HCT116 (cell line): ENCODE data around the gene TMEM35A. TPM values are rescaled to one million over a fixed set of nuclear protein-coding genes. Genes with fewer than 3 reads are reported as not detected.

Experiments
- ATAC-seq: fragments of 200-7000 bp; cut with Tn5 transposase; 2 replicates; pipeline ENCODE4 v1.9.1; 2020; ENCODE audit warnings: mild to moderate bottlenecking, moderate library complexity
- BruUV-seq: library from RNA; stranded (reverse); fragments of 400-500 nt; replicated peaks from 2 replicates; lab custom pipeline; 2021; lab: Mats Ljungman, UMichigan
- CTCF ChIA-PET: fragments of 300-600 bp; sonication (Branson Sonifier 250); formaldehyde crosslinking; loops from one replicate; lab custom pipeline; 2021; ENCODE audit warnings: antibody characterized with exemption; lab: Charles Lee
- POLR2A ChIA-PET: fragments of 300-600, 350-600 bp; sonication (Branson Sonifier 250); formaldehyde crosslinking; loops from one replicate; lab custom pipeline; 2021; ENCODE audit warnings: antibody characterized with exemption; lab: Charles Lee
- RAD21 ChIA-PET, 2 experiments: fragments of 300-600 bp; sonication (Branson Sonifier 250); formaldehyde crosslinking; loops; one replicate each; lab custom pipeline; 2023; ENCODE audit warnings: low total read pairs in 2 of 2; ENCODE audit not compliant: uncharacterized antibody in 2 of 2, unreplicated experiment in 2 of 2, low non-redundant PET in 1 of 2; lab: Charles Lee
- DNase-seq: peaks from one replicate; pipeline ENCODE4 v3.0.0-alpha.2; 2010; ENCODE audit warnings: low read depth, low spot score
- H2AFZ ChIP-seq: fragments of 200-600 bp; shearing (Covaris generic), sonication (generic); 2 replicates; pipeline ENCODE4 v1.6.1; 2017; ENCODE audit warnings: low read depth, mixed run types, mixed read lengths, antibody characterized with exemption, low read length; ENCODE audit not compliant: poor library complexity, severe bottlenecking
- H3K27ac ChIP-seq: 2 replicates; pipeline ENCODE4 v1.5.1; 2012; ENCODE audit warnings: low read depth, low read length
- H3K27me3 ChIP-seq: fragments of 200-600 bp; sonication (generic); 2 replicates; pipeline ENCODE4 v1.6.1; 2016; ENCODE audit warnings: mixed run types, low read length, mixed read lengths; ENCODE audit not compliant: insufficient read depth
- H3K36me3 ChIP-seq, 2 experiments: fragments of 200-500 bp in 1 of 2; fragments of 200-600 bp in 1 of 2; sonication (Bioruptor generic) in 1 of 2; sonication (generic) in 1 of 2; 2 replicates each; pipeline versions ENCODE4 v1.5.1 to v1.6.1; 2014 to 2016; ENCODE audit warnings: low read length in 2 of 2, inconsistent platforms in 1 of 2, mixed read lengths in 1 of 2, mixed run types in 1 of 2; ENCODE audit not compliant: insufficient read depth in 2 of 2, control insufficient read depth in 1 of 2
- H3K4me1 ChIP-seq, 2 experiments: fragments of 200-600 bp in 1 of 2; sonication (generic) in 1 of 2; 2 replicates each; pipeline versions ENCODE4 v1.5.1 to v1.6.1; 2012 to 2017; ENCODE audit warnings: low read length in 2 of 2, inconsistent platforms in 1 of 2, mild to moderate bottlenecking in 1 of 2, mixed read lengths in 1 of 2, mixed run types in 1 of 2, moderate library complexity in 1 of 2; ENCODE audit not compliant: insufficient read depth in 2 of 2, control insufficient read depth in 1 of 2
- H3K4me2 ChIP-seq: fragments of 200-600 bp; sonication (generic); 2 replicates; pipeline ENCODE4 v1.6.1; 2017; ENCODE audit warnings: mixed run types, low read length, mixed read lengths
- H3K4me3 ChIP-seq, 2 experiments: fragments of 200-600 bp in 1 of 2; sonication (generic) in 1 of 2; replicated peaks in 1 of 2; 2 replicates each; pipeline ENCODE4 v1.5.1; 2011 to 2016; ENCODE audit warnings: low read length in 2 of 2, control low read depth in 1 of 2, low read depth in 1 of 2, mild to moderate bottlenecking in 1 of 2, mixed read lengths in 1 of 2, mixed run types in 1 of 2
- H3K79me2 ChIP-seq: fragments of 200-600 bp; sonication (generic); 2 replicates; pipeline ENCODE4 v1.6.1; 2017; ENCODE audit warnings: mild to moderate bottlenecking, mixed run types, low read length, moderate library complexity, mixed read lengths; ENCODE audit not compliant: insufficient read depth
- H3K9ac ChIP-seq: fragments of 200-600 bp; sonication (generic); 2 replicates; pipeline ENCODE4 v1.6.1; 2016; ENCODE audit warnings: low read length, mixed read lengths
- H3K9me2 ChIP-seq: fragments of 200-600 bp; sonication (generic), shearing (Covaris generic); 2 replicates; pipeline ENCODE4 v1.6.1; 2017; ENCODE audit warnings: mixed run types, mild to moderate bottlenecking, moderate library complexity; ENCODE audit not compliant: insufficient read depth
- H3K9me3 ChIP-seq, 2 experiments: fragments of 200-500 bp in 1 of 2; fragments of 200-600 bp in 1 of 2; sonication (Bioruptor generic) in 1 of 2; sonication (generic) in 1 of 2; 2 replicates each; pipeline ENCODE4 v1.6.1; 2014 to 2017; ENCODE audit warnings: low read length in 2 of 2, mixed read lengths in 2 of 2, inconsistent platforms in 1 of 2, low read depth in 1 of 2, mild to moderate bottlenecking in 1 of 2, mixed run types in 1 of 2, moderate library complexity in 1 of 2; ENCODE audit not compliant: control insufficient read depth in 1 of 2, insufficient read depth in 1 of 2
- H4K20me1 ChIP-seq: fragments of 200-600 bp; sonication (generic), shearing (Covaris generic); 2 replicates; pipeline ENCODE4 v1.6.1; 2017; ENCODE audit warnings: mixed run types, mild to moderate bottlenecking, moderate library complexity; ENCODE audit not compliant: insufficient read depth
- EGR1 ChIP-seq: IDR thresholded peaks from 2 replicates; pipeline ENCODE4 v1.6.1; 2012; ENCODE audit warnings: low read depth
- JUND ChIP-seq: IDR thresholded peaks from 2 replicates; pipeline ENCODE4 v1.6.1; 2012
- MAX ChIP-seq: IDR thresholded peaks from 2 replicates; pipeline ENCODE4 v1.6.1; 2012
- SP1 ChIP-seq: IDR thresholded peaks from 2 replicates; pipeline ENCODE4 v1.6.1; 2012; ENCODE audit warnings: low read depth
- intact Hi-C: fragments of 100-400 bp; cut with micrococcal nuclease; formaldehyde crosslinking; loops from 2 replicates; pipeline ENCODE4 v1.10.0; 2022
- total RNA-seq: library from RNA; stranded (reverse); gene quantifications from one replicate; pipeline ENCODE4 v1.2.1, GENCODE V29; 2021; ENCODE audit not compliant: unreplicated experiment

TMEM35A gene
- total RNA-seq, 1 experiment from 2014 or later, result not detected

GRCh38 chrX:101081231-101081630 is 2.6 kb downstream of the TMEM35A start:
- H3K79me2 ChIP-seq, result no peaks in the 10 kb centered on the region
- no peak overlapping the region for H3K4me3 ChIP-seq
- BruUV-seq, result no TSS peak
- H3K4me2 ChIP-seq, result no peak overlapping the region
- no peak overlapping the region for H3K9ac ChIP-seq
- no peaks in the 10 kb centered on the region for H3K9me2 ChIP-seq
- H3K36me3 ChIP-seq, result no peaks in the 10 kb centered on the region
- POLR2A ChIA-PET, result no interaction called here
- ATAC-seq, result no peak
- no peaks in the 10 kb centered on the region for H3K9me3 ChIP-seq
- no peaks in the 10 kb centered on the region for H3K27me3 ChIP-seq
- H3K4me1 ChIP-seq, result no peaks in the 10 kb centered on the region
- H3K27ac ChIP-seq, result no peak overlapping the region
- TF ChIP-seq JUND, result no peak
- TF ChIP-seq EGR1, result no peak
- TF ChIP-seq, all 23 proteins: peak for 0
- RAD21 ChIA-PET, result no interaction called here
- Histone ChIP-seq H2AFZ (no peak overlapping the region), H4K20me1 (no peaks in the 10 kb centered on the region)
- no peak for DNase-seq
- intact Hi-C loops, result no loop called here
- CTCF ChIA-PET, result no interaction called here

- H3K36me3 ChIP-seq, result no peaks in the 10 kb centered on the region
- ChIA-PET CTCF (no interaction called here), RAD21 (no interaction called here), POLR2A (interaction anchor here (0.7 kb wide), 1 partner anchor 866 kb away, joined by 3 read pairs; no protein-coding TSS in a partner anchor)
- no peaks in the 10 kb centered on the region for H3K9me2 ChIP-seq
- no peaks in the 10 kb centered on the region for H3K4me1 ChIP-seq
- BruUV-seq, result no TSS peak
- H3K4me2 ChIP-seq, result no peak overlapping the region
- H3K9me3 ChIP-seq, result no peaks in the 10 kb centered on the region
- no peaks in the 10 kb centered on the region for H3K27me3 ChIP-seq
- H3K4me3 ChIP-seq, result no peak overlapping the region
- DNase-seq (no peak), ATAC-seq (no peak)
- peak overlapping the region; percentile 9 for H2AFZ ChIP-seq
- intact Hi-C loops, result no loop called here
- no peaks in the 10 kb centered on the region for H3K79me2 ChIP-seq
- TF ChIP-seq SP1 (no peak), MAX (no peak)
- H3K9ac ChIP-seq, result no peak overlapping the region
- H4K20me1 ChIP-seq, result no peaks in the 10 kb centered on the region
- H3K27ac ChIP-seq, result no peak overlapping the region
Measured at GRCh38 chrX:101091817-101092216, 13.1 kb downstream of the TMEM35A start.
